GM12878 (cell line): ENCODE data around the gene ACSM6. TPM values are rescaled to one million over a fixed set of nuclear protein-coding genes. Genes with fewer than 3 reads are reported as not detected.

Experiments used
- CUX1 ChIP-seq: IDR thresholded peaks from 2 replicates; pipeline ENCODE4 v1.6.1; 2012; ENCODE audit warnings: improper control_type of control experiment, low read depth, low read length; ENCODE audit not compliant: insufficient replicate concordance
- IRF4 ChIP-seq: IDR thresholded peaks from 2 replicates; pipeline ENCODE4 v1.6.1; 2011; ENCODE audit warnings: low read depth, low read length
- NFXL1 ChIP-seq: fragments of 450-650 bp; IDR thresholded peaks from 2 replicates; pipeline ENCODE4 v1.6.1; 2017; ENCODE audit warnings: antibody characterized with exemption, mild to moderate bottlenecking, borderline replicate concordance
- PML ChIP-seq: IDR thresholded peaks from 2 replicates; pipeline ENCODE4 v1.6.1; 2012; ENCODE audit warnings: low read length, inconsistent platforms
- REST ChIP-seq: IDR thresholded peaks from 2 replicates; pipeline ENCODE4 v1.6.1; 2012; ENCODE audit warnings: mild to moderate bottlenecking, low read depth, low read length
- ZBTB40 ChIP-seq: fragments of 450-650 bp; IDR thresholded peaks from 2 replicates; pipeline ENCODE4 v1.6.1; 2016; ENCODE audit warnings: mild to moderate bottlenecking, moderate library complexity, borderline replicate concordance
- polyA plus RNA-seq, 11 experiments: library from polyadenylated mRNA; depleted of rRNA in 4 of 11; unstranded in 6 of 11; stranded (reverse) in 5 of 11; fragments of >200 nt; fragmentation: Nextera tagmentation in 4 of 11; fragmentation: Illumina TruSeq in 1 of 11; extraction: Ambion mirVana in 4 of 11; extraction: Trizol in 1 of 11; gene quantifications; 1 replicate in 1 of 11; 2 replicates in 10 of 11; pipeline versions ENCODE4 v1.2.1 to v1.2.3, GENCODE V29; 2011 to 2016; ENCODE audit warnings: inconsistent platforms in 2 of 11, missing spikeins in 2 of 11, low read depth in 1 of 11
- total RNA-seq, 4 experiments: library from RNA; depleted of rRNA in 3 of 4; stranded (reverse); fragments of >200 nt in 3 of 4; fragmentation: Illumina TruSeq in 1 of 4; extraction: Trizol in 1 of 4; gene quantifications; 2 replicates each; pipeline versions ENCODE4 v1.2.1 to v1.2.3, GENCODE V29; 2013 to 2021

The ACSM6 gene
- total and polyA plus RNA-seq, 10 of the 15 experiments (the other 5 are each of a cell fraction or from before 2014, with no cell fraction given): 0.06 to 0.21 (median 0.20) TPM; not detected in 7

GRCh38 chr10:95176101-95176500, 17.9 kb upstream of the ACSM6 start (continued):
- TF ChIP-seq CUX1 (no peak), ZBTB40 (no peak), IRF4 (no peak), REST (no peak), PML (no peak), NFXL1 (no peak)
